ENCODE results near the gene KRTDAP. TPM values are rescaled to one million over a fixed set of nuclear protein-coding genes. Genes with fewer than 3 reads are reported as not detected.

KRTDAP gene
- total and polyA plus RNA-seq, 9 of the 15 experiments (the other 6 are each of a cell fraction or from before 2014, with no cell fraction given), result not detected

DNA sequence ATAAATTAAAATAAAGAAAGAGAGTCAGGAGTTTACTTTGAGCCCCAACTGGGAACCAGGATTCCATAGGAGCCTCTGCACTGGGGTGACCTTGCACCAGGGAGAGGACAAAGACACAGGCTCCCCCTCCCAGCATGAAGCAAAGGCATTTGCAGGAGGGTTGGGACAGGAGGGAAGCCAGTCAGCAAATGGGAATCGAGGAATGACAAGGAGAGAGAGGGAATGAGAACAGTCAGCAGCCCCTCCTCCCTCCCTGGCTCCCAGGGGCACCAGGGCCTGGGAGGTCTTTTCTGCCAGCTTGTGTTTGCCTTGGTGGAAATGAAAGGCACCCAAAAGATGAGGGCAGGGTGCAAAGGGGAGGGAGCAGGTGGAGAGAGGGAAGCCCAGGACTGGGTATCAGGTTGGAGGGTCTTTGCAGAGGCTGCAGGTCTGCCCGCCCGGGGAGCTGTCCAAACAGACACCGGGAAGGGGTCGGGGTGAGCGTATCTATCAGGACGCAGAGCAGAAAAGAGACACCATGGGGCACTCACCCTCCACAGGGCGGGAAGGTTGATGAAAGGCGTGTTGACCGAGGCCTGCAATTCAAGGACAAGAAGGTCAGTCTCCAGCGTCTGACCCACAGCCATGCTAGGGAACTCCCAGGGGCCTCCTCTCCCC lies 34.0 kb upstream of the KRTDAP start:
- in situ Hi-C loops (cut with MboI) (no loop called here), intact Hi-C loops (cut with micrococcal nuclease) (no loop called here)
- H3K9me1 ChIP-seq (ENCODE audit: control insufficient read depth, insufficient read depth, low read length), result no peaks in the 10 kb centered on the region
- no peak for ATAC-seq
- BruUV-seq (replicated peaks), result no TSS peak
- ChIA-PET POLR2A (no interaction called here), CTCF (ENCODE audit: low intra/inter-chr PET ratio) (no interaction called here)
- H4K20me1 ChIP-seq (replicated peaks; ENCODE audit: control insufficient read depth, insufficient read depth, low read length), result peaks cover 11% of the 10 kb centered on the region
- H2AFZ ChIP-seq (ENCODE audit: low read depth, low read length), result no peak overlapping the region
- no peak for FAIRE-seq
- DNase-seq (ENCODE audit: extremely low read depth in 1 of 4, low spot score in 3 of 4), result no peak
- no peak overlapping the region for H3K4me3 ChIP-seq
- 0 out of 5 replicates have a peak, but pooled peaks cover 0 to 3% of the 10 kb centered on the region in 2 experiments for H3K4me1 ChIP-seq (replicated peaks in 1 of 2; ENCODE audit: control insufficient read depth in 2 of 2, insufficient read depth in 2 of 2, low read length in 2 of 2)
- no peaks in the 10 kb centered on the region for H3K9me3 ChIP-seq (replicated peaks; ENCODE audit: control insufficient read depth, insufficient read depth, low read depth, low read length)
- peaks cover 39 to 76% of the 10 kb centered on the region in 2 experiments for H3K27me3 ChIP-seq (ENCODE audit: control insufficient read depth in 2 of 2, insufficient read depth in 2 of 2, low read length in 2 of 2)
- TF ChIP-seq CHCHD3 (CRISPR knock-in tag; IDR thresholded peaks at IDR 0.05) (no peak), HDGF (IDR thresholded peaks at IDR 0.05) (no peak), WHSC1 (IDR thresholded peaks at IDR 0.05; ENCODE audit: low read length) (no peak), CBFA2T2 (conservative IDR thresholded peaks at IDR 0.05) (no peak), FOS (IDR thresholded peaks at IDR 0.05; ENCODE audit: extremely low read depth, insufficient read length) (no peak), RBM25 (IDR thresholded peaks at IDR 0.05; ENCODE audit: low read depth, low read length, severe bottlenecking) (no peak), RNF2 (IDR thresholded peaks at IDR 0.05) (no peak), ZNF224 (CRISPR knock-in tag; IDR thresholded peaks at IDR 0.05) (no peak), POLR3A (IDR thresholded peaks at IDR 0.05; ENCODE audit: borderline replicate concordance, extremely low read depth, insufficient read depth, insufficient read length) (no peak), SIRT6 (IDR thresholded peaks at IDR 0.05; ENCODE audit: low read depth, low read length) (no peak), POLR2AphosphoS2 (IDR thresholded peaks at IDR 0.05; ENCODE audit: low read length) (no peak)
- TF ChIP-seq, protein P1, sequence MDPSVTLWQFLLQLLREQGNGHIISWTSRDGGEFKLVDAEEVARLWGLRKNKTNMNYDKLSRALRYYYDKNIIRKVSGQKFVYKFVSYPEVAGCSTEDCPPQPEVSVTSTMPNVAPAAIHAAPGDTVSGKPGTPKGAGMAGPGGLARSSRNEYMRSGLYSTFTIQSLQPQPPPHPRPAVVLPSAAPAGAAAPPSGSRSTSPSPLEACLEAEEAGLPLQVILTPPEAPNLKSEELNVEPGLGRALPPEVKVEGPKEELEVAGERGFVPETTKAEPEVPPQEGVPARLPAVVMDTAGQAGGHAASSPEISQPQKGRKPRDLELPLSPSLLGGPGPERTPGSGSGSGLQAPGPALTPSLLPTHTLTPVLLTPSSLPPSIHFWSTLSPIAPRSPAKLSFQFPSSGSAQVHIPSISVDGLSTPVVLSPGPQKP (CRISPR knock-in tag; IDR thresholded peaks at IDR 0.05), result no peak
- no peak overlapping the region for H3K4me2 ChIP-seq (ENCODE audit: insufficient read depth, low read length)
- no peak overlapping the region for H3K9ac ChIP-seq (ENCODE audit: insufficient read depth in 1 of 2, low read depth in 2 of 2, low read length in 2 of 2)
- no peak overlapping the region for H3K27ac ChIP-seq (ENCODE audit: extremely low read depth, low read depth, low read length)
- H3K36me3 ChIP-seq (ENCODE audit: control insufficient read depth, insufficient read depth, low read length), result no peaks in the 10 kb centered on the region
- 0% methylated on average over 10 of the region's 11 CpGs for WGBS (ENCODE audit: insufficient coverage, low coverage, missing lambda C conversion rate)
- no peaks in the 10 kb centered on the region for H3K79me2 ChIP-seq (ENCODE audit: control insufficient read depth, insufficient read depth, low read length)

Measured in K562 (cell line).